ENCODE measurements around the gene NFATC1. TPM values are rescaled to one million over a fixed set of nuclear protein-coding genes. Genes with fewer than 3 reads are reported as not detected.

Gene NFATC1
- total and polyA plus RNA-seq, 2 donors (not counting 1 experiment from before 2014, with no cell fraction given): 0.92 to 4.3 TPM

GRCh38 chr18:79511671-79512301 is 116.1 kb downstream of the NFATC1 start:
- TF ChIP-seq CTCF (conservative IDR thresholded peaks at IDR 0.05 in 1 of 2, IDR thresholded peaks at IDR 0.05 in 1 of 2; ENCODE audit: low read depth in 1 of 2, low read length in 2 of 2) (no peak), EZH2 (IDR thresholded peaks at IDR 0.05; ENCODE audit: low read length, missing control alignments) (no peak)
- Histone ChIP-seq H3K9me3 (ENCODE audit: control insufficient read depth, insufficient read depth, low read depth, low read length) (no peaks in the 10 kb centered on the region), H3K27me3 (ENCODE audit: control insufficient read depth, insufficient read depth, low read length) (no peaks in the 10 kb centered on the region), H3K27ac (ENCODE audit: insufficient read depth, low read length) (no peak overlapping the region), H2AFZ (ENCODE audit: low read length) (no peak overlapping the region), H3K4me2 (ENCODE audit: extremely low read depth, insufficient read depth, low read length) (no peak overlapping the region), H3K79me2 (ENCODE audit: control insufficient read depth, insufficient read depth, low read length) (no peaks in the 10 kb centered on the region), H3K9ac (ENCODE audit: insufficient read depth, low read length) (no peak overlapping the region), H3K36me3 (ENCODE audit: control insufficient read depth, insufficient read depth, low read length) (no peaks in the 10 kb centered on the region), H4K20me1 (ENCODE audit: control insufficient read depth, extremely low read depth, insufficient read depth, low read length) (no peaks in the 10 kb centered on the region), H3K4me1 (ENCODE audit: control insufficient read depth, extremely low read depth, insufficient read depth, low read length) (peaks cover 3% of the 10 kb centered on the region), H3K4me3 (replicated peaks in 1 of 4; ENCODE audit: control extremely low read depth in 1 of 4, insufficient read depth in 1 of 4, low read depth in 3 of 4, low read length in 4 of 4) (no peak overlapping the region)
- DNase-seq (ENCODE audit: low read depth in 2 of 2): no peak

- H3K4me2 ChIP-seq (ENCODE audit: extremely low read depth, insufficient read depth, low read length): no peak overlapping the region
- no peak overlapping the region for H3K4me3 ChIP-seq (replicated peaks in 1 of 4; ENCODE audit: control extremely low read depth in 1 of 4, insufficient read depth in 1 of 4, low read depth in 3 of 4, low read length in 4 of 4)
- H3K4me1 ChIP-seq (ENCODE audit: control insufficient read depth, extremely low read depth, insufficient read depth, low read length): no peaks in the 10 kb centered on the region
- no peaks in the 10 kb centered on the region for H3K9me3 ChIP-seq (ENCODE audit: control insufficient read depth, insufficient read depth, low read depth, low read length)
- H3K27me3 ChIP-seq (ENCODE audit: control insufficient read depth, insufficient read depth, low read length): no peaks in the 10 kb centered on the region
- H3K36me3 ChIP-seq (ENCODE audit: control insufficient read depth, insufficient read depth, low read length): no peaks in the 10 kb centered on the region
- no peak for DNase-seq (ENCODE audit: low read depth in 2 of 2)
- no peak overlapping the region for H3K27ac ChIP-seq (ENCODE audit: insufficient read depth, low read length)
- no peaks in the 10 kb centered on the region for H3K79me2 ChIP-seq (ENCODE audit: control insufficient read depth, insufficient read depth, low read length)
- no peak for TF ChIP-seq CTCF (conservative IDR thresholded peaks at IDR 0.05 in 1 of 2, IDR thresholded peaks at IDR 0.05 in 1 of 2; ENCODE audit: low read depth in 1 of 2, low read length in 2 of 2)
- no peak for TF ChIP-seq EZH2 (IDR thresholded peaks at IDR 0.05; ENCODE audit: low read length, missing control alignments)
- H2AFZ ChIP-seq (ENCODE audit: low read length): no peak overlapping the region
- no peaks in the 10 kb centered on the region for H4K20me1 ChIP-seq (ENCODE audit: control insufficient read depth, extremely low read depth, insufficient read depth, low read length)
- no peak overlapping the region for H3K9ac ChIP-seq (ENCODE audit: insufficient read depth, low read length)
Measured at GRCh38 chr18:79512461-79513380, 117.0 kb downstream of the NFATC1 start.

- Histone ChIP-seq H2AFZ (ENCODE audit: low read length) (no peak overlapping the region), H3K27ac (ENCODE audit: insufficient read depth, low read length) (no peak overlapping the region), H3K4me1 (ENCODE audit: control insufficient read depth, extremely low read depth, insufficient read depth, low read length) (no peaks in the 10 kb centered on the region), H3K9ac (ENCODE audit: insufficient read depth, low read length) (no peak overlapping the region), H3K79me2 (ENCODE audit: control insufficient read depth, insufficient read depth, low read length) (no peaks in the 10 kb centered on the region), H3K36me3 (ENCODE audit: control insufficient read depth, insufficient read depth, low read length) (no peaks in the 10 kb centered on the region), H3K4me3 (replicated peaks in 1 of 4; ENCODE audit: control extremely low read depth in 1 of 4, insufficient read depth in 1 of 4, low read depth in 3 of 4, low read length in 4 of 4) (no peak overlapping the region), H4K20me1 (ENCODE audit: control insufficient read depth, extremely low read depth, insufficient read depth, low read length) (no peaks in the 10 kb centered on the region), H3K9me3 (ENCODE audit: control insufficient read depth, insufficient read depth, low read depth, low read length) (no peaks in the 10 kb centered on the region), H3K4me2 (ENCODE audit: extremely low read depth, insufficient read depth, low read length) (no peak overlapping the region), H3K27me3 (ENCODE audit: control insufficient read depth, insufficient read depth, low read length) (no peaks in the 10 kb centered on the region)
- TF ChIP-seq EZH2 (IDR thresholded peaks at IDR 0.05; ENCODE audit: low read length, missing control alignments): no peak
- no peak for TF ChIP-seq CTCF (conservative IDR thresholded peaks at IDR 0.05 in 1 of 2, IDR thresholded peaks at IDR 0.05 in 1 of 2; ENCODE audit: low read depth in 1 of 2, low read length in 2 of 2)
- no peak for DNase-seq (ENCODE audit: low read depth in 2 of 2)
Measured at GRCh38 chr18:79513381-79514081, 117.8 kb downstream of the NFATC1 start.
